Activated CD4-positive, alpha-beta T cell treated with anti-CD3 and anti-CD28 coated beads, Interleukin-2, amount 10 ng/mL, durations not matched to agents 7 days and 5 days (primary cell): ENCODE measurements around the gene COL26A1. TPM values are rescaled to one million over a fixed set of nuclear protein-coding genes. Genes with fewer than 3 reads are reported as not detected.

Experiments used
- CTCF ChIA-PET: fragments of 350-600 bp; sonication (Branson Sonifier 250); formaldehyde crosslinking; loops from one replicate; lab custom pipeline; 2021; ENCODE audit warnings: antibody characterized with exemption; lab: Charles Lee
- POLR2A ChIA-PET: fragments of 350-600 bp; sonication (Branson Sonifier 250); formaldehyde crosslinking; loops from one replicate; lab custom pipeline; 2021; ENCODE audit warnings: antibody characterized with exemption; lab: Charles Lee
- DNase-seq: peaks from one replicate; pipeline ENCODE4 v3.0.0-alpha.2; 2020
- H3K27ac Mint-ChIP-seq: one replicate; pipeline ENCODE4 v1.8.0; 2021; ENCODE audit warnings: mild to moderate bottlenecking, moderate library complexity, mixed read lengths
- H3K27me3 Mint-ChIP-seq: one replicate; pipeline ENCODE4 v1.8.0; 2021; ENCODE audit warnings: mixed read lengths
- H3K36me3 Mint-ChIP-seq: one replicate; pipeline ENCODE4 v1.8.0; 2021; ENCODE audit warnings: low read depth, mixed read lengths
- H3K4me1 Mint-ChIP-seq: one replicate; pipeline ENCODE4 v1.8.0; 2021; ENCODE audit warnings: mixed read lengths
- H3K4me3 Mint-ChIP-seq: one replicate; pipeline ENCODE4 v1.8.0; 2021; ENCODE audit warnings: mild to moderate bottlenecking, moderate library complexity, mixed read lengths
- H3K9me3 Mint-ChIP-seq: one replicate; pipeline ENCODE4 v1.8.0; 2021; ENCODE audit warnings: mixed read lengths
- total RNA-seq, 2 experiments: library from RNA; stranded (reverse); gene quantifications; one replicate each; pipeline ENCODE4 v1.2.3, GENCODE V29; 2021

The COL26A1 gene
- total RNA-seq, 2 experiments from 2014 or later: not detected

DNA sequence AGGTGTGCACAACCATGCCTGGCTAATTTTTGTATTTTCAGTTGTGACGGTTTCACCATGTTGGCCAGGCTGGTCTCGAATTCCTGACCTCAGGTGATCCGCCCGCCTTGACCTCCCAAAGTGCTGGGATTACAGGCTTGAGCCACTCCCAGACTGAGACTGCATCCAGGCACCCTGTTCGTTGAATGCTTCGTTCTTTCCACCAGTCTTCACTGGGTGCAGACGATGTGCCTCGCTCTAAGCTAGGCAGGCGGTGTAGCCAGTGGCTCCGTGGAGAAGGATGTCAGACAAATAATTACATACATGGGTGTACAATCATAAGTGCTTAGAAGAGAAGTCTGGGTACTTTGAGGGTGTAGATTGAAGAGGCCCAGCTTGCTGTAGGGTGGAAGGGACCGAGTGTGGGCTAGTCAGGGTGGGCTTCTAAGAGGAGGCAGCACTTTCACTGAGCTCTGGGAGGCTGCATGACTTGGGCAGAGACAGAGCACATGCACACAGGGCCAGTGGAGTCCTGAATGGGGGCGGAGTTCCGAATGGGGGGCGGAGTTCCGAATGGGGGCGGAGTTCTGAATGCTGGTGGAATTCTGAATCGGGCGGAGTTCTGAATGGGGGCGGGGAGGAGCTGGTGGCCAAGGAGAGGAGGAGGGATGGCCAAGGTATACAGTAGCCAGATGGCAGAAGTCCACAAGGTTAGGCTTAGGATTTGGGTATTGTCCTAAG is 74.3 kb downstream of the COL26A1 start:
- CTCF ChIA-PET: interaction anchor here (0.6 kb wide), 2 partner anchors 80 to 567 kb away, joined by 3 to 4 read pairs; no protein-coding TSS in a partner anchor
- H3K27me3 Mint-ChIP-seq: peaks cover 3% of the 10 kb centered on the region
- no peaks in the 10 kb centered on the region for H3K9me3 Mint-ChIP-seq
- peaks cover 6% of the 10 kb centered on the region for H3K4me1 Mint-ChIP-seq
- POLR2A ChIA-PET: no interaction called here
- DNase-seq: no peak
- H3K36me3 Mint-ChIP-seq: no peaks in the 10 kb centered on the region
- no peak overlapping the region for H3K27ac Mint-ChIP-seq
- no peak overlapping the region for H3K4me3 Mint-ChIP-seq

DNA sequence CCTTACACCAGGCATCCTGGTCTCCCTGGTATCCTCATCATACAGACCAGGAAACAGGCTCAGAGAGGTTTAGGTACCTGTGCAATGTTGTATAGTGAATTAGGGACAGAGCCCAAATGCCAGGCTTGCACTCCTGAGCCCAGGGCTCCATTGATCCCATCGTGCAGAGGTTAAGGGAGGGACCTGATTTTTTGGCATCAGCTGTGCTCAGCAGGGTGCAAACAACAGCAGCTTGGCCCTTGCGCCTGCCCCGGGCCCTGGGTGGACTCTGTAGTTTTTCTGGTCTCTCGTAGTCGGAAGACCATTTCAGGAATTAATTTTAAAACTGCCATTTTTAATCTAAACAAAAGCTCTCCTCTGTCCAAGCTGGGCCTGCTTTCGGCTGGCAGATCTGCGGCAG is 79.2 kb downstream of the COL26A1 start:
- H3K27me3 Mint-ChIP-seq: peaks cover 5% of the 10 kb centered on the region
- ChIA-PET POLR2A (no interaction called here), CTCF (interaction anchor here (0.6 to 1.5 kb wide), 3 partner anchors 30 to 340 kb away, joined by 3 read pairs; no protein-coding TSS in a partner anchor)
- H3K4me1 Mint-ChIP-seq: peaks cover 14% of the 10 kb centered on the region
- no peak overlapping the region for H3K4me3 Mint-ChIP-seq
- no peaks in the 10 kb centered on the region for H3K9me3 Mint-ChIP-seq
- H3K27ac Mint-ChIP-seq: no peak overlapping the region
- H3K36me3 Mint-ChIP-seq: no peaks in the 10 kb centered on the region
- no peak for DNase-seq

DNA sequence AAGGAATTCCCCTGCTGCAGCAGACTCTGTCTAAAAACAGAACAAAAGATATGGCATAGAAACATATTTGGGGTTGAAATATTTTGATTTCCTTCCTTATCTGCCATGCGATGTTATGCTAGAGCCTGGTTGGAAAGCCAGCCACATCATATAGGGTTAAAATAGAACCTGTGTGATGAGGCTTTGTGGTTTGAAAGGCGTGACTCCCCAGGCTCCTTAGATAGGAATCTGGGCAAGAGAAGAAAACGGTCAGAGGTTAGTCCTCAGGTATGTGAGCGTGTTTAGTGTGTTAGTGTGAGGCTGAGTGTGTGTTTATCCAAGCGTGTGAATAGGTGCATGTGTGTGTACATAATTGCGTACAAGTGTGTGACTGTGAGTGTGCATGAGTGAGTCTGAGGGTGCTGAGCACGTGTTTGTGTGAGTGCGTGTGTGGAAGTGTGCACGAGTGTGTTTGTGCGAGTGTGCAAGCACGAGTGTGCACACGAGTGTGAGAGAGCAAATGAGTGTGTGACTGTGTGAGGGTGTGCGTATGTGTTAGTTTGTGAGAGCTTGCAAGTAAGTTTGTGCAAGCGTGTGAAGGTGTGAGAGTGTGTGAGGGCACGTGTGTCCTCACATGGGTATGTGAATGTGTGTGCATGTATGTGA is 79.9 kb downstream of the COL26A1 start:
- no peaks in the 10 kb centered on the region for H3K9me3 Mint-ChIP-seq
- DNase-seq: no peak
- no peaks in the 10 kb centered on the region for H3K36me3 Mint-ChIP-seq
- no peak overlapping the region for H3K27ac Mint-ChIP-seq
- H3K4me1 Mint-ChIP-seq: peaks cover 14% of the 10 kb centered on the region
- no peak overlapping the region for H3K4me3 Mint-ChIP-seq
- ChIA-PET CTCF (no interaction called here), POLR2A (no interaction called here)
- H3K27me3 Mint-ChIP-seq: peaks cover 5% of the 10 kb centered on the region

DNA sequence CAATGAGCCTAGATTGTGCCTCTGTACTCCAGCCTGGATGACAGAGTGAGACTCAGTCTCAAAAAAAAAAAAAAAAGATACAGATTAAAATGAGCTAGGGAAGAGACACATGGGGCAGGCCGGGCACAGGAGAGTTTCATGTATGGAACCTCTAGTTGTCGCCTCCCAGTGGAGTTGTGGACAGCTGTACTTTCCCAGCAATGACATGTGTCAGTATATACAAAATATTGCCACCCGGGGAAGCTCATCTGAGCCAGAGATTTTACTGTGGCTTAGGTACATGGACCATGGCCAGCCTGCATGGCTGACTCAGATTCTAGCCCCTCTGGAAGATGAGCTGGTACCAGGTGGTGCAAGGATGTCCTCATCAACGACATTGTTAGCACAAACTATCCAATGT is 87.4 kb downstream of the COL26A1 start:
- no peaks in the 10 kb centered on the region for H3K9me3 Mint-ChIP-seq
- no peak overlapping the region for H3K4me3 Mint-ChIP-seq
- H3K27me3 Mint-ChIP-seq: no peaks in the 10 kb centered on the region
- H3K27ac Mint-ChIP-seq: no peak overlapping the region
- ChIA-PET CTCF (interaction anchor here (0.6 kb wide), 1 partner anchor 53 kb away, joined by 6 read pairs; no protein-coding TSS in a partner anchor), POLR2A (no interaction called here)
- DNase-seq: no peak
- H3K36me3 Mint-ChIP-seq: no peaks in the 10 kb centered on the region
- no peaks in the 10 kb centered on the region for H3K4me1 Mint-ChIP-seq

DNA sequence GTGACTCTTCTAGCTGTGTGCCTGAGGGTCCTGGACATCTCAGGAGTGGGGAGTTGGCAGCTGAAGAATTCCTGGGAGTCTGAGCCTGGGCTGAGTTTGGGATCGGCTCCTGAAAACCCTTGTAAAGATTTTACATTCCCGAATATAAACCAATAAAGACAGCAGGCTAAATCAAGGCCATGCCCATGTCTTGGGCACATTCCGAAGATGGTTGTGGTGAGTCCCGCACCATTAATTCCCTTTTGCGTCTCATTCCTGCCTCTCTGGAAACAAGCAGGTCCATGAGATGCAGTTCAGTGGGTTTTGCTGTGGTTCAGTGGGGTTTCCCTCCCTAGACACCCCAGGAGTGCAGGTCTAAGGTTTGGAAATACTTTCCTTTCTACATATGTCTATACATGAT is 90.9 kb downstream of the COL26A1 start:
- no peak for DNase-seq

DNA sequence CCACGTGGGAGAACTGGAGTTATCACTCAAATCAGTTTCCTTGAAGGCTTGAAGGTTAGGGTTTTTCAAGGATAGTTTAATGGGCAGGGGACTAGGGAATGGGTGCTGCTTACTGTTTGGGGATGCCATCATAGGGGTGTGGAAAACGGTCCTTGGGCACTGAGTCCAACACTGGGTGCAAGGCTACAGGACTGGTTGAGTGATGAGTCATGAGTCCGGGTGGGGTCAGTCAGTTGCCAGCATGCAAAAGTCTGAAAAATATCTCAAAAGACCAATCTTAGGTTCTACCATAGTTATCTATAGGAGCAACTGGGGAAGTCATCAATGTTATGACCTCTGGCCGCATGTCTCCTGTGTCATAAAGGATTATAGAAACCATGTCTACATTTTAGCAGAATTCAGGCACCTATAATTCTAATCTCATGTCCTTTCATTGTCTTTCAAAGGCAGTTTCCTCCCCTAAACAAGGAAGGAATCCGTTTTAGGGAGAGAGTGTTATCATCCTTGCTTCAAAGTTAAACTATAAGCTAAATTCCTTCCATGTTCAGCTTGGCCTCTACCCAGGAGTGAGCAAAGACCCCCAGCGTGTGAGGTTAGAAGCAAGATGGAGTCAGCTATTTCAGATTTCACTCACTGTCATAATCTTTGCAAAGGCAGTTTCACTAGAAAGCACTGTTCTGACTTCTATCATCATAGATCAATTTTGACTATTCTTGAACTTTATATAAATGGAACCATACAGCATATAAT is 94.5 kb downstream of the COL26A1 start:
- no peak for DNase-seq
- Mint-ChIP-seq H3K9me3 (no peaks in the 10 kb centered on the region), H3K36me3 (no peaks in the 10 kb centered on the region), H3K27ac (no peak overlapping the region), H3K4me3 (no peak overlapping the region), H3K27me3 (no peaks in the 10 kb centered on the region), H3K4me1 (no peaks in the 10 kb centered on the region)
- ChIA-PET CTCF (interaction anchor here (0.8 to 1.2 kb wide), 3 partner anchors 11 to 93 kb away, joined by 3 to 4 read pairs (median 3); no protein-coding TSS in a partner anchor), POLR2A (no interaction called here)

More for the DNA sequence above, 90.9 kb downstream of the COL26A1 start:
- POLR2A ChIA-PET: no interaction called here
- no peaks in the 10 kb centered on the region for H3K9me3 Mint-ChIP-seq
- no peak overlapping the region for H3K27ac Mint-ChIP-seq
- no peaks in the 10 kb centered on the region for H3K36me3 Mint-ChIP-seq
- no peaks in the 10 kb centered on the region for H3K4me1 Mint-ChIP-seq
- no peak overlapping the region for H3K4me3 Mint-ChIP-seq
- CTCF ChIA-PET: no interaction called here
- H3K27me3 Mint-ChIP-seq: no peaks in the 10 kb centered on the region

DNA sequence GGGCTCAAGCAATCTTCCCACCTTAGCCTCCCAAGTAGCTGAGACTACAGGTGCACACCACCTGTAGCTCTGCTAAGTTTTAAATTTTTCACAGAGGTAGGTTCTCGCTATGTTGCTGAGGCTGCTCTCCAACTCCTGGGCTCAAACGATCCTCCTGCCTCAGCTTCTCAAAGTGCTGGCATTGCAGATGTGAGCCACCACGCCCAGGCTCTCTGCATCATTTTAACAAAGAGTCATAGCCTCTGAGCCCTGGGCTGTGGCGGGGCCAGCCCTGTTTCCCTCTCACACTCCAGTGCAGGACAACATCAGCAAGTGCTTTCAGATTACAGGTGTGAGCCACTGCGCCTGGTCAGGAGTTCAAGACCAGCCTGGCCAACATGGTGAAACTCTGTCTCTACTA is 102.5 kb downstream of the COL26A1 start:
- POLR2A ChIA-PET: no interaction called here

DNA sequence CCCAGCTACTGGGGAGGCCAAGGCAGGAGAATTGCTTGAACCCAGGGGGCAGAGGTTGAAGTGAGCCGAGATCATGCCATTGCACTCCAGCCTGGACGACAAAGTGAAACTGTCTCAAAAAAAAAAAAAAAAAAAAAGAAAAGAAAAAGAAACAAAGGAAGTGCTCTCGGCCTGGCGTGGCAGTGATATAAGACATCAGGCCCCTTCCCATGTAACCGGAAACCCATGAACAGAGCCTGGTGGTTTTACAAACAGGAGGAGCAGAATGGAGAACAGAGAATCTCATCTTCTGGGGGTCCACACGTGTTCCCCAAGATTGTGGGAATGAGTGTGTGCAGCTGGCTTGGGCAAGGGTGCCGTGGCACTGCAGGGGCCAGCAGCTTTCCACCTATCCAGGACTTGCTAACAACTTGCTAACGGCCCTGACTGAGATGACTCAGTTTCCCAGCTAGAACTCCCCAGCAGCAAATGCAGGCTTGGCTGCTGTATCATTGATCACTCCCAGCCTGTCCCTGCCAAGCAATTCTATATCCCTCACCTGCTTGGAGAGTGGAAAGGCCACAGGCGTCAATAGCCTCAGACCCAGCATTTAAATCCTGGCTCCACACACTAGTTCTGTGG is 103.0 kb downstream of the COL26A1 start:
- Mint-ChIP-seq H3K36me3 (no peaks in the 10 kb centered on the region), H3K4me1 (peaks cover 14% of the 10 kb centered on the region), H3K27me3 (peaks cover 4% of the 10 kb centered on the region), H3K27ac (peak overlapping the region; percentile 84), H3K4me3 (no peak overlapping the region), H3K9me3 (no peaks in the 10 kb centered on the region)
- DNase-seq: peak; percentile 34
- ChIA-PET CTCF (interaction anchor here (0.5 kb wide), 1 partner anchor 73 kb away, joined by 5 read pairs; no protein-coding TSS in a partner anchor), POLR2A (no interaction called here)

More for the DNA sequence above, 102.5 kb downstream of the COL26A1 start:
- Mint-ChIP-seq H3K36me3 (no peaks in the 10 kb centered on the region), H3K4me3 (no peak overlapping the region), H3K27me3 (peaks cover 4% of the 10 kb centered on the region), H3K27ac (peak overlapping the region; percentile 84), H3K9me3 (no peaks in the 10 kb centered on the region), H3K4me1 (peaks cover 14% of the 10 kb centered on the region)
- no peak for DNase-seq
- CTCF ChIA-PET: no interaction called here

DNA sequence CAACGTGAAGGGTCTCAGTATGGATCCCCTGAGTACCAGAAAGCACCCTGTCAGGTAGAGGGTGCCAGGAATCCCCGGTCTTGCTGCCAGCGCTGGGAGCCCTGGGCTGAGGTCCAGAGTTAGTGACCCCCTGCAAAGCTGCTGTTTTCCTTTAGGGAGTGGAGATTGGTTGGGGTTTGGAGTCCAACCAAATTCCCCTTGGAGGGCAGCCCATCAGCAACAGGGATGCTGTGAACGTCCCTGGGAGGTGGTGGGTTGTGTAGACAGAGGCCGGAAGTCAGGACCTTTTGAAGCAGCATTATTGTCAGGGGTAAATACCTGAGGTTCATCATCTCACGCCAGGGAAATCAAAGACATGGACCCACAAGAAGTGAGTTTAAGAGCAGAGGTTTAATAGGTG is 104.2 kb downstream of the COL26A1 start:
- CTCF ChIA-PET: no interaction called here
- Mint-ChIP-seq H3K9me3 (no peaks in the 10 kb centered on the region), H3K4me1 (peaks cover 14% of the 10 kb centered on the region), H3K36me3 (no peaks in the 10 kb centered on the region), H3K27me3 (peaks cover 4% of the 10 kb centered on the region), H3K27ac (no peak overlapping the region), H3K4me3 (no peak overlapping the region)
- DNase-seq: no peak
- POLR2A ChIA-PET: no interaction called here

DNA sequence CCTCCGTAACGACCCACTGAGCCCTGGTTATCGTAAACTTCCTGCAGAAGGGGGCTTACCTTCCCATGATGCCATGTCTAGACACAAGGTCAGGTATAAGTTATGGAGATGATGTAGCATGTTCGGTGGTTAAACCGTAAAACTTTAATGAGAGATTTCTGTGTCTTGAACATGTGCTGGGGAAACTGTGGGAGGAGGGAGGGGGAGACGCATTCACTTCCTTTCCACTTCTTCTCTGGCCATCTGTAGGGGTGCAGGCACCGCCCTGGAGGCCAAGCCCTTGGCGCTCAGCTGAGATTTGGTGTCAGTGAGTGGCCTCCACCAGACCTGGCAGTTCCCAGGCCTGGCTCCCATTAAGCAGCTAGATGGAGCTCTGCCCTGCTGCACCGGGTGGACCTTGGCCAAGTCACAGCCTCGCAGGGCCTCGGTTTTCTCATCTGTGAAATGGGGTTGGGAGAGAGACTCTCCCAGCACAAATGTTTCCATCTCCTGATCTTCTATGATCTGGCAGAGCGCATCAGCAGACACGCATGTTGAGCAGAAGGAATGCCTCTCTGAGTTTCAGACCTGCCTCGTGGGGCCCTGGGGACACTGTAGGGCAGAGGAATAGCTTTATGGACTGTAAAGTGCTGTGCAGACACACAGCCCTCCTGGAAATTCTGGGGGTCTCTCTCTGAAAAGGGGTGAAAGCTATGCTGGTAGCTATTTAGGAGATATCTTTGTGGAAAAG is 106.0 kb downstream of the COL26A1 start:
- Mint-ChIP-seq H3K27me3 (peaks cover 4% of the 10 kb centered on the region), H3K9me3 (no peaks in the 10 kb centered on the region), H3K36me3 (no peaks in the 10 kb centered on the region), H3K4me3 (no peak overlapping the region), H3K27ac (no peak overlapping the region), H3K4me1 (peaks cover 14% of the 10 kb centered on the region)
- CTCF ChIA-PET: interaction anchor here (0.6 to 1.3 kb wide), 3 partner anchors 35 to 936 kb away, joined by 3 to 6 read pairs (median 3); no protein-coding TSS in a partner anchor
- POLR2A ChIA-PET: no interaction called here
- DNase-seq: no peak

DNA sequence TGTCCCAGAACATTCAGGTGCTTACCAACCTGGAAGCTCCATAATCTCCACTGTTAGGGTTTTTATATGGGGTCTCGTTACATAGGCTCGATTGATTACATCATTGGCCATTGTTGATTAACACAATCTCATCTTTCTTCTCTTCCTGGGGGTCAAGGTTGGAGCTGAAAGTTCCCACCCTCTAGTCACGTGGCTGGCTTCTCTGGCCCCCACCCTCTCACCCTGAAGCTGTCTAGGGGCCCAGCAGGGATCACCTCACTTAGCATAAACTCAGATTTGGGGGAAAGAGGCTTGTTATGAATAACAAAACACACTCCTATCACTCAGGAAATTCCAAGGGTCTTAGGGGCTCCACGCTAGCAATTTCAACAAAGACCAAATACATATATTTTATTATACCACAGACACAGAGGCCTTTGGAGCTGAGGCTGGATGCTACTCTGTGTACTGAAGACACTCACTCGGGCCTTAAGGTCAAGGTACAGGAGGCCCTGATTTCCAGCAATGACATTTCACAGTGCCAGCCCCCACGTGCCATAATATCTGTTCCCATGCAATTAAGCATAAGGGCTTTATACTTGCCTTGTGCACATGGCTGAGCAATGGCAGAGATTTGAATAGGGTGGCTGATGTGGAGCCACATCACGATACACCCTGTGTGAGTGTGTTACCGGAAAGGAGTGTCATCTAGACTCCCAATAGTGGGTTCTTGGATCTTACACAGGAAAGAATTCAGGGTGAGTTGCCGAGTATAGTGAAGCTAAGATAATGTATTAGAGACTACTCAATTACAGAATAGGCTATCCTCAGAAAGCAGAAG is 108.2 kb downstream of the COL26A1 start:
- ChIA-PET CTCF (no interaction called here), POLR2A (no interaction called here)
- peaks cover 6% of the 10 kb centered on the region for H3K27me3 Mint-ChIP-seq
- H3K4me3 Mint-ChIP-seq: no peak overlapping the region
- DNase-seq: no peak
- no peaks in the 10 kb centered on the region for H3K9me3 Mint-ChIP-seq
- no peaks in the 10 kb centered on the region for H3K36me3 Mint-ChIP-seq
- peaks cover 5% of the 10 kb centered on the region for H3K4me1 Mint-ChIP-seq
- H3K27ac Mint-ChIP-seq: no peak overlapping the region
